GM10266 (cell line): ENCODE data around the gene TXNDC5.
A peak's percentile ranks its signal among the peaks of the same experiment; 100 is the strongest.
"Not testable (repeated sequence)": the region's sequence is repeated elsewhere in the genome, so short reads cannot be mapped to it uniquely, and the experiment has no call there.

ENCODE experiments used
- DNase-seq: peaks from one replicate; pipeline ENCODE4 v3.0.0; 2012; ENCODE audit errors: extremely low spot score
- TF ChIP-seq, protein P1 (sequence below): IDR thresholded peaks from 2 replicates; pipeline ENCODE4 v1.5.1; 2012; ENCODE audit warnings: mild to moderate bottlenecking, low read depth; ENCODE audit not compliant: control insufficient read depth, insufficient read depth; ENCODE audit errors: missing control alignments

TXNDC5 gene

DNA sequence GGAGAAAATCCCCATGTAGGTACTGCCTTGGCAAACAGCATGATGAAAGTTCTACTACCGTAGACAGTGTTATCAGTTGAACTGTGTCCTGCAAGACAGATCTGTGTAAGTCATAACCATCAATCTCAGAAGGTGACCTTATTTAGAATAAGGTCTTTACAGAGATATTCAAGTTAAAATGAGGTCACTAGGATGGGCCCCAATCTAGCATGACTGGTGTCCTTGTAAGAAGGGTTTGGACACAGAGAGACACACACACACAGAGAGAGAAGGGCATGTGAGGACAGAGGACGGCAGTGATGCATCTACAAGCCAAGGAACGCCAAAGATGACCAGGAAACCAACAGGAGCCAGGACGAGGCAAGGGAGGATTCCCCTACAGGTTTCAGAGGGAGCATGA lies 8.8 kb downstream of the TXNDC5 start:
- no peak for DNase-seq
- TF ChIP-seq, protein P1, sequence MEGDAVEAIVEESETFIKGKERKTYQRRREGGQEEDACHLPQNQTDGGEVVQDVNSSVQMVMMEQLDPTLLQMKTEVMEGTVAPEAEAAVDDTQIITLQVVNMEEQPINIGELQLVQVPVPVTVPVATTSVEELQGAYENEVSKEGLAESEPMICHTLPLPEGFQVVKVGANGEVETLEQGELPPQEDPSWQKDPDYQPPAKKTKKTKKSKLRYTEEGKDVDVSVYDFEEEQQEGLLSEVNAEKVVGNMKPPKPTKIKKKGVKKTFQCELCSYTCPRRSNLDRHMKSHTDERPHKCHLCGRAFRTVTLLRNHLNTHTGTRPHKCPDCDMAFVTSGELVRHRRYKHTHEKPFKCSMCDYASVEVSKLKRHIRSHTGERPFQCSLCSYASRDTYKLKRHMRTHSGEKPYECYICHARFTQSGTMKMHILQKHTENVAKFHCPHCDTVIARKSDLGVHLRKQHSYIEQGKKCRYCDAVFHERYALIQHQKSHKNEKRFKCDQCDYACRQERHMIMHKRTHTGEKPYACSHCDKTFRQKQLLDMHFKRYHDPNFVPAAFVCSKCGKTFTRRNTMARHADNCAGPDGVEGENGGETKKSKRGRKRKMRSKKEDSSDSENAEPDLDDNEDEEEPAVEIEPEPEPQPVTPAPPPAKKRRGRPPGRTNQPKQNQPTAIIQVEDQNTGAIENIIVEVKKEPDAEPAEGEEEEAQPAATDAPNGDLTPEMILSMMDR, result no peak

DNA sequence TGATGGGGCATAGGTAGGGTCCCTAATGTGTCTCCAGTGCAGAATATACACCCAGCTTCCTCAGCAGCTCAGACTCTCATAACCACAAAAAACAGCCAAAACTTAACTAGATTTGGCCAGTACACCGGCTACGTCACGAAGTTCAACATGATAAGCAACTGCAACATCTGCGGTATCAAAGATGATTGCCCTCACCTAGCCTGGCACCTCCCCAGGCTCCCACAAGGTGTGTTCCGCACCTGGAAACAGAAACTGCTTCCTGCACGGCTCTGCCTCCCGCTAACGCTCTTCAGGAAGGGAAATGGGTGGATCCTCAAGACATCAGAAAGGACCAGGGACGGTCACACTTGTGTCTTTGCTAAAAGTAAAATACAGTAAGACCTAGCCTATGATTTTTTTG lies 9.5 kb downstream of the TXNDC5 start:
- DNase-seq, result no peak
- TF ChIP-seq, protein P1, result no peak

DNA sequence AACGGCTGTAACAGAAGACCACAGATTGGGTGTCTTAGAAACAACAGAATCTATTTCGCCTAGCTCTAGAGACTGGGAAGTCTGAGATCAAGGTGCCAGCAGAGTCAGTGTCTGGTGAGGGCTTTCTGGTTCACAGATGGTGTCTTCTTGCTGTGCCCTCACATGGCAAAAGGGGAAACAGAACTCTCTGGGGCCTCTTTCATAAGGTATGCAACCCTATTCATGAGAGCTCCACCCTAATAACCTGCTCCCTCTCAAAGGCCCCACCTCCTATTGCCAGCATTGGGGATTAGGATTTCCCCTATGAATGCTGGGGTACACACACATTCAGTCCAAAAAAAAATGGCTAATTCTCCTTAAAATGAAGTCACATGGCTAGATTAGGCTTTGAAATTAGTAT lies 10.0 kb downstream of the TXNDC5 start:
- TF ChIP-seq, protein P1, result no peak
- no peak for DNase-seq

DNA sequence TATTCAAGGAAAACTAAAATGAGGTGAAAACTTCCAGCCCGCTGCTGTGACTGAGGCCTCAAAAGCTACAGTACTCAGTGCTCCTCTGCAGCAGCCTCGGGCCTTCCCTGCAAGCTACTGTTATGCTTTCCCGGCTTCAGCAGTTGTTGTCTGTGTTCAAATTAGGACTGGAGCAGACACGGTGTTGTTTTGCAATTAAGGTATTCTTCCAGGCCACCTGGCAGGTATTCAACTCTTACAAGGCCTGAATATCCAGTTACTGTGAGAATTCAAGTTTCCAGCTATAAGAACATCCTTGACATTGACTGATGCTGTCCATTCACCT lies 10.7 kb downstream of the TXNDC5 start:
- TF ChIP-seq, protein P1, result no peak
- DNase-seq, result no peak

DNA sequence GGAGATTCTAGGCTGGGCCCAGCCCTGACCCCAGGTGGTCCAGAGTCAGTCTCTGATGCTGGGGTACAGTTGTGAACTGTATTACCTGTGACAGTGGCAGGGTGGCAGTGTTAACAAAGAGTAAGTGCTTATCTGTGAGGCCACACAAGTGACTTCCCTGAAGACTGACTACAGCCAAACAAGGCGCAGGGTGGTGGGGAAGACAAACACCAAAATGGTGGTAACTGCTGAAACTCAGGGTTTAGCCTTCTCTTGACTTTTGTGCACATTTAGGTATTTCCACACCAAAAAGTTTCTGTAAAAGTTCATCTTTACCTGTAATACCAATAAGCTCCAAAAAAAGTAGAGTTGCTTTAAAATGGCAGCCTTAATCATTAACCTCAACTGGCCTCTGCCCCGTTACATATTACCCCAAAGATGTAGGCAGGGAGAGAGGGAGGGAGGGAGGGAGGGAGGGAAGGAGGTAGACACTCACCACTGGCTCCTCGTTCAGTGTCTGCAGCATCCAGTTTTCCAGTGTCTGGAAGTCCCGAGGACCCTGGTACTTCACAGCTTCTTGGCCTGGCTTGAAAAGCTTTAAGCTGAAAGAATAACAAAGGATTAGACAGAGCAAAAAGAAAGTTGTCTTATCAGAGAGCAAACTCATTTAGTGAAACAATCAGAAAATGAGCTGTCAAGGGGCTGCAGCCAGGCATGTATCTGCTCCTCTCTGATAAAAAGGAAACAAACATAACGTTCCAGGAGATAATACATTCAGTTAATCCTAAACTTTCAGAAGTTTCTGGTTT lies 11.3 kb downstream of the TXNDC5 start:
- TF ChIP-seq, protein P1, result peak; percentile 52
- DNase-seq, result no peak

DNA sequence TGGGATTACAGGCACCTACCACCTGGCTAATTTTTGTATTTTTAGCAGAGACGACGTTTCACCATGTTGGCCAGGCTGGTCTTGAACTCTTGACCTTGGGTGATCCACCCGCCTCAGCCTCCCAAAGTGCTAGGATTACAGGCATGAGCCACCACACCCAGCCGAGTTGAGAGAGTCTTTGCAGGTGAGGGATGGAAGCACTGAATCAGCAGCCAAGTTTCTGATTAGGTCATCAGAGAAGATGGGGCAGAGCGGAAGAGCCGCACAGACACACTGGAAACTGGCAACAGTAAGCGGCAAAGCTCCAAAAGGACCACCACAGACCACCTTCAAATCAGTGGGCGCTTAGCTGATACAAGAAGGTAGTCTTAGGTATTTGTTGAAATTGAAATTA lies 12.4 kb downstream of the TXNDC5 start:
- not testable (repeated sequence) for DNase-seq

DNA sequence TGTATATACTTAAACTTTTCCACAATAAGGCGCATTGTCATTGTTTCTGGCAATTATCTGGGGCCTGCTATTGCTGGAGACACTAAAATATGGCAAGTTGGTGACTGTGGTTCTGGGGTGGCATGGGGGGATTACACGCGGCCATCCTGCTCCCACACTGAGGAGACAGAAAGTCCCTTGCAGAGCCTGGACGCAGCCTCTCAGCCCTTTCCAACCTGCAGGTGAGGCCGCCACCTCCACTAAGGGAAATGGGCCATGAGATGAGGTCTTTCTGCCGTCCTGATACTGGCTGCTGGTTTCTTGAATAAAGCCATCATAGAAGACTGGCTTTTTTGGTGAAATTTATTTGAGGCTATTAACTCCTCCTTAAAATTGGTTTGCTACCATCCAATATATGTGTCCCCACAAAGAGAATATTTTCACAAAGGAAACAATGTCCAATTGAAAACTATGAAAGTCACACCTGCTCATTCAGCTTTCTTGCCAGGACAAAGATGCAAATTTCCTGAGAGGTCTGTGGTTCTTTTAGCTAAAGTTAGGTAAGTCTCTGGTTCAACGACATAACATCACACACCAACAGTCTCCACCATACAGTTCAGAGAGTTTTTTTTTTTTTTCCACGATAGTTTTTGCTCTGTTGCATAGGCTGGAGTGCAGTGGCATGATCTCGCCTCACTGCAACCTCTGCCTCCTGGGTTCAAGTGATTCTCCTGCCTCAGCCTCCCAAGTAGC lies 13.0 kb downstream of the TXNDC5 start:
- DNase-seq, result peak; percentile 44
- TF ChIP-seq, protein P1, result no peak
